ENCODE results near the gene SARDH. TPM values are rescaled to one million over a fixed set of nuclear protein-coding genes. Genes with fewer than 3 reads are reported as not detected.
"Not testable (repeated sequence)": the region's sequence is repeated elsewhere in the genome, so short reads cannot be mapped to it uniquely, and the experiment has no call there.

SARDH gene
- total RNA-seq, 1 experiment from 2014 or later: not detected

- TF ChIP-seq CTCF (IDR thresholded peaks at IDR 0.05; ENCODE audit: unreplicated experiment): no peak
These were observed 58.6 kb downstream of the SARDH start for GRCh38 chr9:133679466-133680061.

GRCh38 chr9:133679056-133679455 is 59.1 kb downstream of the SARDH start:
- Mint-ChIP-seq H3K4me1 (ENCODE audit: low read depth, unreplicated experiment) (no peaks in the 10 kb centered on the region), H3K27me3 (ENCODE audit: unreplicated experiment) (peaks cover 54% of the 10 kb centered on the region), H3K9me3 (ENCODE audit: low read depth, unreplicated experiment) (no peaks in the 10 kb centered on the region), H3K27ac (ENCODE audit: unreplicated experiment) (no peak overlapping the region), H3K4me3 (ENCODE audit: low read depth, unreplicated experiment) (no peak overlapping the region), H3K36me3 (ENCODE audit: insufficient read depth, unreplicated experiment) (no peaks in the 10 kb centered on the region)
- intact Hi-C loops (cut with micrococcal nuclease; ENCODE audit: unreplicated experiment): no loop called here
- CTCF ChIA-PET: interaction anchor here (1.6 kb wide), 1 partner anchor 37 kb away, joined by 3 read pairs; no protein-coding TSS in a partner anchor
- no peak for TF ChIP-seq CTCF (IDR thresholded peaks at IDR 0.05; ENCODE audit: unreplicated experiment)
- no TSS peak for BruUV-seq (replicated peaks)
- DNase-seq: no peak

More at GRCh38 chr9:133679466-133680061, 58.6 kb downstream of the SARDH start:
- CTCF ChIA-PET: interaction anchor here (1.6 kb wide), 1 partner anchor 36 kb away, joined by 3 read pairs; no protein-coding TSS in a partner anchor
- H3K9me3 Mint-ChIP-seq (ENCODE audit: low read depth, unreplicated experiment): no peaks in the 10 kb centered on the region
- H3K36me3 Mint-ChIP-seq (ENCODE audit: insufficient read depth, unreplicated experiment): no peaks in the 10 kb centered on the region
- DNase-seq: no peak
- no peak overlapping the region for H3K27ac Mint-ChIP-seq (ENCODE audit: unreplicated experiment)
- no TSS peak for BruUV-seq (replicated peaks)
- intact Hi-C loops (cut with micrococcal nuclease; ENCODE audit: unreplicated experiment): no loop called here
- H3K27me3 Mint-ChIP-seq (ENCODE audit: unreplicated experiment): peaks cover 49% of the 10 kb centered on the region
- no peaks in the 10 kb centered on the region for H3K4me1 Mint-ChIP-seq (ENCODE audit: low read depth, unreplicated experiment)
- H3K4me3 Mint-ChIP-seq (ENCODE audit: low read depth, unreplicated experiment): no peak overlapping the region

GRCh38 chr9:133677126-133678010 is 60.8 kb downstream of the SARDH start:
- DNase-seq: no peak
- Mint-ChIP-seq H3K4me3 (ENCODE audit: low read depth, unreplicated experiment) (no peak overlapping the region), H3K9me3 (ENCODE audit: low read depth, unreplicated experiment) (no peaks in the 10 kb centered on the region), H3K27me3 (ENCODE audit: unreplicated experiment) (peaks cover 62% of the 10 kb centered on the region), H3K4me1 (ENCODE audit: low read depth, unreplicated experiment) (no peaks in the 10 kb centered on the region), H3K36me3 (ENCODE audit: insufficient read depth, unreplicated experiment) (no peaks in the 10 kb centered on the region), H3K27ac (ENCODE audit: unreplicated experiment) (no peak overlapping the region)
- no peak for TF ChIP-seq CTCF (IDR thresholded peaks at IDR 0.05; ENCODE audit: unreplicated experiment)
- CTCF ChIA-PET: no interaction called here
- intact Hi-C loops (cut with micrococcal nuclease; ENCODE audit: unreplicated experiment): no loop called here
- no TSS peak for BruUV-seq (replicated peaks)

- no peak for TF ChIP-seq CTCF (IDR thresholded peaks at IDR 0.05; ENCODE audit: unreplicated experiment)
- BruUV-seq (replicated peaks): no TSS peak
These were observed 61.7 kb downstream of the SARDH start for GRCh38 chr9:133676450-133676849.

GRCh38 chr9:133675796-133676195 is 62.4 kb downstream of the SARDH start:
- CTCF ChIA-PET; H3K9me3 Mint-ChIP-seq (ENCODE audit: low read depth, unreplicated experiment); BruUV-seq (replicated peaks); intact Hi-C loops (cut with micrococcal nuclease; ENCODE audit: unreplicated experiment); H3K27ac Mint-ChIP-seq (ENCODE audit: unreplicated experiment); DNase-seq; H3K4me1 Mint-ChIP-seq (ENCODE audit: low read depth, unreplicated experiment); H3K36me3 Mint-ChIP-seq (ENCODE audit: insufficient read depth, unreplicated experiment); H3K4me3 Mint-ChIP-seq (ENCODE audit: low read depth, unreplicated experiment): not testable (repeated sequence)
- H3K27me3 Mint-ChIP-seq (ENCODE audit: unreplicated experiment): peaks cover 68% of the 10 kb centered on the region

More at GRCh38 chr9:133676450-133676849, 61.7 kb downstream of the SARDH start:
- Mint-ChIP-seq H3K27ac (ENCODE audit: unreplicated experiment) (no peak overlapping the region), H3K36me3 (ENCODE audit: insufficient read depth, unreplicated experiment) (no peaks in the 10 kb centered on the region), H3K27me3 (ENCODE audit: unreplicated experiment) (peaks cover 68% of the 10 kb centered on the region), H3K9me3 (ENCODE audit: low read depth, unreplicated experiment) (no peaks in the 10 kb centered on the region), H3K4me1 (ENCODE audit: low read depth, unreplicated experiment) (no peaks in the 10 kb centered on the region), H3K4me3 (ENCODE audit: low read depth, unreplicated experiment) (no peak overlapping the region)
- intact Hi-C loops (cut with micrococcal nuclease; ENCODE audit: unreplicated experiment): no loop called here
- DNase-seq: no peak
- CTCF ChIA-PET: no interaction called here
